ENCODE results near the gene ZNF837.

Gene ZNF837

DNA sequence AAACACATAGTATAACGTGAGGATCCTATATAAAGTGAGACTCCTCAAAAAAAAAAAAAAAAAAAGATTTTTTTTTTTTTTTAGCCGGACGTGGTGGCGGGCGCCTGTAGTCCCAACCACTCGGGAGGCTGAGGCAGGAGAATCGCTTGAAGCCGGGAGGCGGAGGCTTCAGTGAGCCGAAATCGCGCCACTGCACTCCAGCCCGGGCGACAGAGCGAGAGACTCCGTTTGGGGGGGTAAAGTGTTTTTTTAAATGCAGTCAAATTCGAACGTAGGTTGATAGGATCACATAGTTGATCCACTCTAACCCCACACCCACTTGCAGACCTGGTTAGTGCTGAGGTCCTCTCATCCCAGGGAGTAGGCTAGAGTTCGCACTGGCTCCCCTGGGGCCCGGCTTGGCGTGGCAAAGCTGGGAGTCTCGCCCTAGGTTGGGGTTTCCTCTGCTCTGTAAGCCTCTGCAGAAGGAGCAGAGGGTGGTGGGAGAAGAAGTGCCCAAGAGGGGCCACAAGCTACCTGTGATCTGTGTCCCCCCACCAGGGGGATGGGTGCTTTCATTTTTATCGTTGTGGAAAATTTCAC, 21.1 kb upstream of the ZNF837 start:
- Histone ChIP-seq H3K27ac (ENCODE audit: low read length) (no peak overlapping the region), H3K27me3 (ENCODE audit: insufficient read depth, low read length) (peaks cover 20% of the 10 kb centered on the region), H3K9ac (ENCODE audit: low read depth, low read length) (peak overlapping the region; percentile 87; the same call in 1 of the 2 replicates), H3K9me3 (ENCODE audit: insufficient read depth, low read depth, low read length) (no peaks in the 10 kb centered on the region), H3K36me3 (ENCODE audit: insufficient read depth, low read depth, low read length) (no peaks in the 10 kb centered on the region), H3K4me1 (ENCODE audit: insufficient read depth, low read length) (no peaks in the 10 kb centered on the region), H3K4me3 (ENCODE audit: low read length) (peak overlapping the region; percentile 89)

DNA sequence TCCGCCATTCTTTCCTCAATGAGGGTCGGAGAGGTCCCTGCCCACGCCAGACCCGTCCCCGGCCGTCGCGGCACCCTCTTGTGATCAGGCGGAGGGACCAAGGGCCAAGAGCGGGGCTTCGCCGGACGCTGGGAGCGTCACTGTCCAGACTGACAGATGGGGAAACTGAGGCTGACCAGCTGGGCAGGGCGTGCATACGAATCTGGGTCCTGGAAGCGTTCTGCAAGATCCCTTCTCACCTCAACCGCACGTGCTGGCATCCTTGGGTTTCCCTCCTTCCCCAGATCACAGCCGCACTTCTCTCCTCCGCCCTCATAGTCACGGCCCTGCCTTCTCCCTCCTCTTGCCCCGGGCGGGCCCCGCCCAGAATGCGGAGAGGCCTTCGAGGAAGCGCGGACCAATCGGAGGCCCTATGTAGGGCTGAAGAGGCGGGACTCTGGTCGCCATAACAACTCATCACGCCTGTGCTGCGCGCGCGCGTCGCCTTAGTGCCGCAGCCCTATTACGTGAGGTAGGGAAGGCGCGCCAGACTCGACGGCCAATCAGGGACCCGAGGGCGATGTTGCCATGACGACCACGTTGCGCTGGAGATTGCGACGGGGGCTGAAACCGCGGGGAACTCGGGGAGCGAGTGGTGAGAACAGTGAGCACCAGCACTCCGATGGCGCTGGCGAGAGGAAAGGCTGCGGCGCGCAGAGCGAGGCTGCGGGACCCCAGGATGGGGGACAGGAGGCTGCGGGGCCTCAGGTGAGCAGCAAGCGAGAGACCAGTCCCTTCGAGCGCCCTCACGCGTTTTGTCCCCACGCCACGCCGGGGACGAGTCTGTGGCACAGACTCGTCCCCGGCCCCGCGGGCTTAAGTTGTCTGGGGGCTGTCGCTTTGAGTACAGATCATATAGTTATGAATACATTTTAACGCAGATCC, 20.3 kb upstream of the ZNF837 start:
- H3K9ac ChIP-seq (ENCODE audit: low read depth, low read length) = peak overlapping the region; percentile 87; the same call in 1 of the 2 replicates
- H3K4me3 ChIP-seq (ENCODE audit: low read length) = peak overlapping the region; percentile 89
- H3K4me1 ChIP-seq (ENCODE audit: insufficient read depth, low read length) = no peaks in the 10 kb centered on the region
- H3K9me3 ChIP-seq (ENCODE audit: insufficient read depth, low read depth, low read length) = no peaks in the 10 kb centered on the region
- H3K36me3 ChIP-seq (ENCODE audit: insufficient read depth, low read depth, low read length) = no peaks in the 10 kb centered on the region
- peaks cover 25% of the 10 kb centered on the region for H3K27me3 ChIP-seq (ENCODE audit: insufficient read depth, low read length)
- no peak overlapping the region for H3K27ac ChIP-seq (ENCODE audit: low read length)

DNA sequence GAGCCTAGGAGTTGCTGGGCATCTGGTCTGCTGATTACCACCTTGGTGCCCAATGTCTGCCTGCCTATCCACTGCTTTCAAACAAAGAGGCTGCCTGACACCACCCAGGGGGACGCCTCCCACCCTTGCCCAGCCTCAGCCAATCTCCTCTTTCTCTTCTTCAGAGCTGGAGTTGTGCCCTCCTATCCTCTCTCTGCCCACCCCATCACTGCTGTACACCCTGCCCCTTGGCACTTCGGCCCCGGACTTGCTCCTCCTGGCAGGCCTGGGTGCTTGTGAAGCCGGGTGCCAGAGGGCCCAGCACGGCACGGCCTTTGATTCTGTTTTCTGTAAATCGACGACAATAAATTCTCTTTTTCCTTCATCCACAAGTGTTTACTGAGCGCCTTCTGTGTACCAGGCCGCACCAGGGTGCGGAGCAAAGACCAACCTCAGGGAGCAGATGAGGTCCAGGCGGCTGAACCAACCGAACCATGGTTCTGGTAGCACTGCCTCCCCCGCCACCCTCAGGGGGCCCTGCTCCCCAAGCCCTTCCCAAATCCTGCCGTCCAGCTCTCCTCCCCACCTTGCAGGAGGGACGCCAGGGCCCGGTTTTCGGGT, 19.6 kb upstream of the ZNF837 start:
- Histone ChIP-seq H3K4me1 (ENCODE audit: insufficient read depth, low read length) (peaks cover 2% of the 10 kb centered on the region; the same call in 1 of the 2 replicates), H3K27ac (ENCODE audit: low read length) (no peak overlapping the region), H3K27me3 (ENCODE audit: insufficient read depth, low read length) (peaks cover 31% of the 10 kb centered on the region), H3K9ac (ENCODE audit: low read depth, low read length) (peak overlapping the region; percentile 70; the same call in 1 of the 2 replicates), H3K9me3 (ENCODE audit: insufficient read depth, low read depth, low read length) (no peaks in the 10 kb centered on the region), H3K36me3 (ENCODE audit: insufficient read depth, low read depth, low read length) (no peaks in the 10 kb centered on the region), H3K4me3 (ENCODE audit: low read length) (peak overlapping the region; percentile 70)

DNA sequence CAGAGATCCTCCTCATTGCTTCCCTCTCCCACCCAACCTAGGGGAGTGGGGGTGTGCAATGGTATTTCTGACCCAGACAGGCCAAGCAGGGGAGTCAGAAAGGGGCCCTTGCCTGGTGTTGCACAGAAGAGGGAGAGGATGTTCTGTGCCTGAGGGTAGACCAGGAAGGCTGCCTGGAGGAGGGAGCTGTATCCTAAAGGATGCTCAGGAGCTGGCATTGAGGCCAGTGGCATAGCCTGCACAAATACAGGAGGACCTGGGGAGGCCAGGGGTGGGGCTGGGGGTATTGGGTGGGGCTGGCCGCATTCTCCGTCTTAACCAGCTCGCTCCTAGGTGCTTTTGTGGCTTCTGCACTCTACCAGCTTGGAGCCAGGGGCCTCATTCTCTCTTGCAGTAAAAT, 19.1 kb upstream of the ZNF837 start:
- Histone ChIP-seq H3K4me1 (ENCODE audit: insufficient read depth, low read length) (peaks cover 2% of the 10 kb centered on the region; the same call in 1 of the 2 replicates), H3K27ac (ENCODE audit: low read length) (no peak overlapping the region), H3K27me3 (ENCODE audit: insufficient read depth, low read length) (peaks cover 31% of the 10 kb centered on the region), H3K9ac (ENCODE audit: low read depth, low read length) (no peak overlapping the region), H3K36me3 (ENCODE audit: insufficient read depth, low read depth, low read length) (peaks cover 4% of the 10 kb centered on the region), H3K9me3 (ENCODE audit: insufficient read depth, low read depth, low read length) (no peaks in the 10 kb centered on the region), H3K4me3 (ENCODE audit: low read length) (no peak overlapping the region)

DNA sequence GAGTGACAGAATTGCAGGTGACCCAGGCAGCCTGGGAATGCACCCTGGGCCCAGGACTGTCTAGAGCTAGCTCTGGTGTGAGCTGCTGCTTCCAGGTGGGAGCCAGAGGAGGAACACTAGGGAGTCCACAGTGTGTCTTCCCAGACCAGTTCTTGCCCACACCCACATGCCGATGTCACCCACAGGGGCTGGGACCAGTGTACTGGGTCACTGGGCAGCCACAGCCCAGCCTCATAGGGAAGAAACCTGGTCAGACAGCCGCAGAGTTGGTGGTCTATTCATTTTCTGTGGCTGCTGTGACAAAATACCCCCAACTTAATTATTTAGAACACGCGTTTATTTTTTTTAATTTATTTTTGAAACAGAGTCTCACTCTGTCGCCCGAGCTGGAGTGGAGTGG, 17.7 kb upstream of the ZNF837 start:
- H3K27me3 ChIP-seq (ENCODE audit: insufficient read depth, low read length) = peaks cover 31% of the 10 kb centered on the region
- H3K9me3 ChIP-seq (ENCODE audit: insufficient read depth, low read depth, low read length) = no peaks in the 10 kb centered on the region
- peaks cover 2% of the 10 kb centered on the region; the same call in 1 of the 2 replicates for H3K4me1 ChIP-seq (ENCODE audit: insufficient read depth, low read length)
- no peak overlapping the region for H3K4me3 ChIP-seq (ENCODE audit: low read length)
- no peak overlapping the region for H3K9ac ChIP-seq (ENCODE audit: low read depth, low read length)
- peaks cover 18% of the 10 kb centered on the region for H3K36me3 ChIP-seq (ENCODE audit: insufficient read depth, low read depth, low read length)
- no peak overlapping the region for H3K27ac ChIP-seq (ENCODE audit: low read length)

DNA sequence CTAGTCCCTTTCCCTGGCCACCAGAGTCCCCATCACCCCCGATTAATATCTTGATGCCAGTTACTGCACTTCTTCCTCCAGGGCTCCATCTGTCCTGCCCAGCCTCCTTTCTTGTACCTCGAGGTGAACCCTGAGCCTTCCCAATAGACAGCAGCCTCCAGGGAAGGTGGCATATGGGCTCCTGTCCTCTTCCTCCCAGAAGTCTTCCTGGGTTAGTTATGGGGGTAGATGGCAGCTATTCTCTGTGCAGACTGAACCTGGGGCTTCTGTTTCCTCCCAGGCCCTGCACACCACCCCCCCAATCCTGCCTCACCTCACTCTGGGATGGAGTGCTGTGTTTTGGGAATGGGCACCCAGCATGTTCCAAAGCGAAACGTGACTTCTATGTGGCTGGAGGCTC, 17.3 kb upstream of the ZNF837 start:
- Histone ChIP-seq H3K36me3 (ENCODE audit: insufficient read depth, low read depth, low read length) (peaks cover 23% of the 10 kb centered on the region), H3K9ac (ENCODE audit: low read depth, low read length) (no peak overlapping the region), H3K9me3 (ENCODE audit: insufficient read depth, low read depth, low read length) (no peaks in the 10 kb centered on the region), H3K27ac (ENCODE audit: low read length) (no peak overlapping the region), H3K4me1 (ENCODE audit: insufficient read depth, low read length) (peaks cover 2% of the 10 kb centered on the region; the same call in 1 of the 2 replicates), H3K4me3 (ENCODE audit: low read length) (no peak overlapping the region), H3K27me3 (ENCODE audit: insufficient read depth, low read length) (peaks cover 31% of the 10 kb centered on the region)

DNA sequence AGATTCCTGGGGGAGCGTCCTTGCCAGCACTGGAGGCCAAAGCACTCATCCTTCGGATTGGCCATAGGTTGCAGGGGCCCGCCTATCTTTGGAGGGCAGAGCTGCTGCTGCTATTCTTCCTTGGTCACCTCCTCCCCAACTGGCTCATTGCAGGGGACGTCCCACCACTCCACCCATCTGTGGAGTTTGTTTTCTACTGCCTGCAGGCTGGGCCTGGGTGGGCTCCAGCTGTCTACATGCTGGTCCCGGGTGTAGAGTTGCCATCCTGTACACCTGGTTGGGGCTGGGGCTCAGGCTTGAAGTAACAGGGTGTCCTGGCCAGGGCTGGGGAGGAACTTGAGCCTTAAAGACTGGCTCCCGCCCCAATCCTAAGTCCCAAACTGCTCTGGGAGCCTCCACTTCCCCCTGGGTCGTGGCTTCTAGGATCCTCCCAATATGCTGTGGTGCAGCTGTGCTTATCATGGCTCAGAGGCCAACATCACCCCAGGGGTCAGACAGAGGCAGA, 16.8 kb upstream of the ZNF837 start:
- Histone ChIP-seq H3K27ac (ENCODE audit: low read length) (no peak overlapping the region), H3K36me3 (ENCODE audit: insufficient read depth, low read depth, low read length) (peaks cover 28% of the 10 kb centered on the region), H3K9ac (ENCODE audit: low read depth, low read length) (no peak overlapping the region), H3K4me1 (ENCODE audit: insufficient read depth, low read length) (peaks cover 2% of the 10 kb centered on the region; the same call in 1 of the 2 replicates), H3K27me3 (ENCODE audit: insufficient read depth, low read length) (peaks cover 31% of the 10 kb centered on the region), H3K9me3 (ENCODE audit: insufficient read depth, low read depth, low read length) (no peaks in the 10 kb centered on the region), H3K4me3 (ENCODE audit: low read length) (no peak overlapping the region)

DNA sequence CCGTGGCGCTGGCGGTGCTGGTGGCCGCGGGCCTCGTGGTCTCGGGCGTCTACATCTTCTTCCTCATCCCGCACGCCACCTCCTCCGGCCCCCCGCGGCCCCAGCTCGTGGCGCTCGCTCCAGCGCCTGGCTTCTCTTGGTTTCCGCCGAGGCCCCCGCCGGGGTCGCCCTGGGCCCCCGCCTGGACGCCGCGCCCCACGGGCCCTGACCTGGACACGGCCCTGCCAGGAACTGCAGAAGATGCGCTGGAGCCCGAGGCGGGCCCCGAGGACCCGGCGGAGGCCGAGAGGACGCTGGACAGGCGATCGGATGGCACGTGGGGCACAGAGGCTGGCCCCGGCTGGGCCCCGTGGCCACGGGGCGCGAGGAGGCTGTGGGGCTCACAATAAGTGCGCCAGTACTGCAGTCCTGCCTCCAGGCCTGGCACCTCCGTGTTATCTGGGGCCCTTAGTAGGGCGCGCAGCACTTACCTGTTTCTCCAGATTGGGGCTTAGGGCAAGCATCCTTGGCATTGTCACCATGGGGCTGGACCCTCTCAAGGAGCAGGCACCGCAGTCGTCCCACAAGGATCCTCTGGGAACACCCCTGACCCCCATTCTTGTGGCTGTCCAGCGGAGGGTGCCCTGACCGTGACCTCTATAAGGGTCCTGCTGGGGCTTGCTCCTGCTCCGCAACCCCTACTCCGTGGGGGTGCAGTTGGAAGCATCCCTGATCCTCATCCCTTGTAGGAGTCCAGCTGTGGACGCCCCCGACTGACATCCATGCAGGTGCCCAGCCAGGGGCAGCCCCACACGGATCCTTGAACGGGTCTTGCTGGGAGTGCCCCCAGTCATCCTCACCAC, 16.1 kb upstream of the ZNF837 start:
- Histone ChIP-seq H3K4me3 (ENCODE audit: low read length) (no peak overlapping the region), H3K9ac (ENCODE audit: low read depth, low read length) (no peak overlapping the region)

DNA sequence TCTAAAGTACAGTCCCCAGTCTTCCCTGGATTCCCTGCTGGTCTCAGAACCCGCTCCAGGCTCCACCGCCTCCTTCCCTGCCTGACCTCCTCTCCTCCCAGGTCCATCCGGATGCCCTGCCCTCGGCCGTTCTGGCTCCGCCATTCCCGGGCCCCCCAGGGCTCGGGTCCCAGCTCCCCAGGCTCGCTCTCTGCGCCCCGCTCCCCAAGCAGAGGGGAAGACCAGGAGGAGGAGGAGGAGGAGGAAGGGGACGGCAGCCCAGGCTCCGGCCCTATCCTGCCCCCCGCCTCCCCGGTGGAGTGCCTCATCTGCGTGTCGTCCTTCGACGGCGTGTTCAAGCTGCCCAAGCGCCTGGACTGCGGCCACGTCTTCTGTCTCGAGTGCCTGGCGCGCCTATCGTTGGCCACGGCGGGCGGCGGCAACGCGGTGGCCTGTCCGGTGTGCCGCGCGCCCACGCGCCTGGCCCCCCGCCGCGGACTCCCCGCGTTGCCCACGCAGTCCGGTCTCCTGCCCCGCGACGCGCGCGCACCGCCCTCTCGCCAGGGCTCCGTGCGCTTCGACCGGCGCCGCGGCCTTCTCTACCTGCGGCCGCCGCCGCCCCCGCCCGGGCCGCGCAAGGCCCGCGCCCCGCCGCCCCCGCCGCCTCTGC, 15.3 kb upstream of the ZNF837 start:
- H3K36me3 ChIP-seq (ENCODE audit: insufficient read depth, low read depth, low read length) = peaks cover 42% of the 10 kb centered on the region
- no peak overlapping the region; the same call in 1 of the 2 replicates for H3K9ac ChIP-seq (ENCODE audit: low read depth, low read length)

More for the DNA sequence above, 16.1 kb upstream of the ZNF837 start:
- H3K9me3 ChIP-seq (ENCODE audit: insufficient read depth, low read depth, low read length) = no peaks in the 10 kb centered on the region
- H3K4me1 ChIP-seq (ENCODE audit: insufficient read depth, low read length) = peaks cover 2% of the 10 kb centered on the region; the same call in 1 of the 2 replicates
- H3K36me3 ChIP-seq (ENCODE audit: insufficient read depth, low read depth, low read length) = peaks cover 34% of the 10 kb centered on the region
- H3K27me3 ChIP-seq (ENCODE audit: insufficient read depth, low read length) = peaks cover 31% of the 10 kb centered on the region
- no peak overlapping the region for H3K27ac ChIP-seq (ENCODE audit: low read length)

DNA sequence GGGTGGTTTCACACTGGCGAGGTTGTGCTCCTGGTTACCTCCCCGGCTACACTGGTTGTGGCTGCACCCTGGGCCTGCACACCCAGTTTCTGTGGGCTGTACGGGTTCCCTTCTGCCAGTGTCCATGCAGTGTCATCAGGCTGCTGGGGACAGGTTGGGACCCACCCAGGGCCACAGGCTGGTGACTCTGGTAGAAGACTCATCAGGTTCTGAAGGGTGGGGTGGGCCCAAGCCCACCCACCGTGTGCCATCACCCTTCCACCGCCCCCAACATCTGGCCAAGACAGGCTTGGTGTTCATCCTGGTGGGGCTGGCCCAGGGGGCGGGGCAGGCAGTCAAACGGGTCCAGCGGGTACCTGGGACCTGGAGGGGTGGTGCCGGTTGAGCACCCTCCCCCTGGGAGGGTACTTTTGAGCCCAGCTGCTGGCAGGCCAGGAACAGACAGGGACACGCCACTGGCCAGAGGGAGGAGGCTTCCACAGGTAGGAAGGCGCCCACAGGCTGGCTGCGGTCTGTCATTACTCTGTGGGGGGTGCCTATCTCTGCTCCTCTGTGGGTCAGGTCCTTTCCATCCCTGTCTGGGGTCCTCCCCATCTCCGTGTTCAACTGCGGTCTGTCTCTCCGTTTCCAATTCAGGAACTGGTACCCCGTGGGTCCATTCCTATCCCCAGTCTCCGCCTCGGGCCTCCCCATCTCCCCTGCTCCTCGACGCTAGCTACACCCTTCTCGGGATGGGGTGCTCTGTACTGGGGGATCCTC, 14.6 kb upstream of the ZNF837 start, which contains the start of gene RNF225:
Gene RNF225, plus strand, starts transcription at position 437 of the 759 bp plus-strand sequence. CDS start 434 bp downstream, outside the sequence.
- Histone ChIP-seq H3K9ac (ENCODE audit: low read depth, low read length) (no peak within 1 kb of the TSS; the same call in 1 of the 2 replicates), H3K9me3 (ENCODE audit: insufficient read depth, low read depth, low read length) (no peaks in the 10 kb centered on the region), H3K4me3 (ENCODE audit: low read length) (peak within 1 kb of the TSS; percentile 56; the same call in 1 of the 2 replicates), H3K36me3 (ENCODE audit: insufficient read depth, low read depth, low read length) (peaks cover 49% of the 10 kb centered on the region), H3K27me3 (ENCODE audit: insufficient read depth, low read length) (peaks cover 31% of the 10 kb centered on the region), H3K4me1 (ENCODE audit: insufficient read depth, low read length) (peaks cover 2% of the 10 kb centered on the region; the same call in 1 of the 2 replicates), H3K27ac (ENCODE audit: low read length) (no peak within 1 kb of the TSS)

More for the DNA sequence above, 15.3 kb upstream of the ZNF837 start:
- no peak overlapping the region for H3K27ac ChIP-seq (ENCODE audit: low read length)
- H3K4me3 ChIP-seq (ENCODE audit: low read length) = peak overlapping the region; percentile 56; the same call in 1 of the 2 replicates
- peaks cover 31% of the 10 kb centered on the region for H3K27me3 ChIP-seq (ENCODE audit: insufficient read depth, low read length)
- H3K4me1 ChIP-seq (ENCODE audit: insufficient read depth, low read length) = peaks cover 2% of the 10 kb centered on the region; the same call in 1 of the 2 replicates
- no peaks in the 10 kb centered on the region for H3K9me3 ChIP-seq (ENCODE audit: insufficient read depth, low read depth, low read length)

Measured in iPS-20b (cell line).